CD4-positive, alpha-beta T cell (primary cell): ENCODE results near the gene LRRC8D. TPM values are rescaled to one million over a fixed set of nuclear protein-coding genes. Genes with fewer than 3 reads are reported as not detected.

Experiments
- ATAC-seq: fragments of 200-7000 bp; cut with Tn5 transposase; one replicate; pipeline ENCODE4 v1.10.0; 2022; ENCODE audit warnings: mild to moderate bottlenecking; ENCODE audit not compliant: poor library complexity
- CTCF ChIA-PET: fragments of 350-600 bp; sonication (Branson Sonifier 250); formaldehyde crosslinking; loops from one replicate; lab custom pipeline; 2021; ENCODE audit warnings: antibody characterized with exemption, inconsistent platforms; lab: Charles Lee
- POLR2A ChIA-PET: fragments of 350-600 bp; sonication (Branson Sonifier 250); formaldehyde crosslinking; loops from one replicate; lab custom pipeline; 2021; ENCODE audit warnings: antibody characterized with exemption, inconsistent platforms; lab: Charles Lee
- DNase-seq, 14 experiments: peaks; one replicate each; pipeline ENCODE4 v3.0.0-alpha.2; 2013 to 2020; ENCODE audit warnings: mixed read lengths in 2 of 14
- H3K27ac ChIP-seq, 2 donors: one replicate each; pipeline versions ENCODE4 v1.5.1 to v1.7.0; 2013; ENCODE audit warnings: low read length in 2 of 2, low read depth in 1 of 2, mild to moderate bottlenecking in 1 of 2
- H3K27me3 ChIP-seq, 2 experiments: 1 replicate in 1 of 2; 2 replicates in 1 of 2; pipeline versions ENCODE4 v1.6.1 to v1.7.0; 2013; ENCODE audit warnings: low read length in 2 of 2, control low read depth in 1 of 2, mild to moderate bottlenecking in 1 of 2, moderate library complexity in 1 of 2; ENCODE audit not compliant: insufficient read depth in 2 of 2, control insufficient read depth in 1 of 2
- H3K36me3 ChIP-seq: one replicate; pipeline ENCODE4 v1.6.1; 2013; ENCODE audit warnings: low read length, control low read depth; ENCODE audit not compliant: insufficient read depth
- H3K4me1 ChIP-seq: one replicate; pipeline ENCODE4 v1.6.1; 2013; ENCODE audit warnings: low read length, control low read depth; ENCODE audit not compliant: insufficient read depth
- H3K4me3 ChIP-seq: one replicate; pipeline ENCODE4 v1.5.1; 2013; ENCODE audit warnings: mild to moderate bottlenecking, low read length, moderate library complexity
- H3K9me3 ChIP-seq, 2 experiments: 1 replicate in 1 of 2; 2 replicates in 1 of 2; pipeline versions ENCODE4 v1.6.1 to v1.7.0; 2013; ENCODE audit warnings: low read length in 2 of 2, mild to moderate bottlenecking in 2 of 2, control low read depth in 1 of 2, moderate library complexity in 1 of 2; ENCODE audit not compliant: control insufficient read depth in 1 of 2, insufficient read depth in 1 of 2
- H3K27ac Mint-ChIP-seq: one replicate; pipeline ENCODE4 v1.8.0; 2020; ENCODE audit warnings: mixed read lengths
- H3K27me3 Mint-ChIP-seq: one replicate; pipeline ENCODE4 v1.8.0; 2021; ENCODE audit warnings: mixed read lengths
- H3K36me3 Mint-ChIP-seq: one replicate; pipeline ENCODE4 v1.8.0; 2021; ENCODE audit warnings: low read depth, mixed read lengths
- H3K4me1 Mint-ChIP-seq: one replicate; pipeline ENCODE4 v1.8.0; 2021; ENCODE audit warnings: low read depth, mixed read lengths
- H3K4me3 Mint-ChIP-seq: one replicate; pipeline ENCODE4 v1.8.0; 2020; ENCODE audit warnings: mild to moderate bottlenecking, mixed read lengths
- H3K9me3 Mint-ChIP-seq: one replicate; pipeline ENCODE4 v1.8.0; 2020; ENCODE audit warnings: mixed read lengths
- intact Hi-C, 2 experiments: fragments of 100-400 bp; cut with DNase I in 1 of 2; cut with micrococcal nuclease in 1 of 2; formaldehyde crosslinking; loops; one replicate each; pipeline versions ENCODE4 v1.15.1 to v1.9.0; 2023 to 2025; cut with DNase I, micrococcal nuclease
- total RNA-seq, 174 experiments: library from RNA in 2 of 174; stranded (reverse) in 2 of 174; gene quantifications; one replicate each; pipeline ENCODE4 v1.2.3 and lab custom pipeline; 2021 to 2026
- TF ChIP-seq, protein P1 (sequence below): fragments of 200-600 bp; IDR thresholded peaks from one replicate; pipeline ENCODE4 v1.8.0; 2022; ENCODE audit warnings: antibody characterized with exemption, mild to moderate bottlenecking

The LRRC8D gene
- total RNA-seq, 2 experiments from 2014 or later = 15.5 to 18.2 TPM

DNA sequence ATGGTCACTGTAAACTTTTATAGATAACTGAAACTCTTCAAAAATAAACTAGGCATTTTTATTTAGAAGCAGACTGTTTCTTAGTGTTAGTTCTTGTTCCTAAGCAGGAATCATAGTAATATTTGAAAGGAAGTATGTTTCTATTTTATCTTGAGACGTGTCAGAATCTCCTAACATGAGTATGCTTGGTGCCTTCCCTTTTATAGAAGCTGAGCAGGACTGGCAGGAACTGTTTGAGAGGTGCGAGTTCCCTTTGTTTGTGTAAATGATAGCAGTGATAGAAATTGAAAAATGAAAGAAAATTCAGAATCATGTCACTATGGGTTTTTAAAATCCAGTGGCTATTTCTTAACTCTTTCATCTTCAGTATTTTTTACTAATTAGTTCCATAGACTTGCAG, 56.9 kb downstream of the LRRC8D start:
- Mint-ChIP-seq H3K9me3 (no peaks in the 10 kb centered on the region), H3K27me3 (no peaks in the 10 kb centered on the region), H3K27ac (no peak overlapping the region), H3K4me1 (peaks cover 55% of the 10 kb centered on the region), H3K4me3 (no peak overlapping the region), H3K36me3 (peaks cover 45% of the 10 kb centered on the region)
- intact Hi-C loops = loop anchor here in 1 of 2 experiments (10.0 kb wide), 1 partner anchor 53 kb away; the partner anchor contains the start of gene LRRC8D
- Histone ChIP-seq H3K4me3 (no peak overlapping the region), H3K9me3 (peaks cover 0 to 4% of the 10 kb centered on the region in 2 experiments), H3K27me3 (no peaks in the 10 kb centered on the region), H3K4me1 (peaks cover 4% of the 10 kb centered on the region), H3K27ac (no peak overlapping the region), H3K36me3 (peaks cover 16% of the 10 kb centered on the region)
- ATAC-seq (no peak), DNase-seq (no peak)
- TF ChIP-seq, protein P1, sequence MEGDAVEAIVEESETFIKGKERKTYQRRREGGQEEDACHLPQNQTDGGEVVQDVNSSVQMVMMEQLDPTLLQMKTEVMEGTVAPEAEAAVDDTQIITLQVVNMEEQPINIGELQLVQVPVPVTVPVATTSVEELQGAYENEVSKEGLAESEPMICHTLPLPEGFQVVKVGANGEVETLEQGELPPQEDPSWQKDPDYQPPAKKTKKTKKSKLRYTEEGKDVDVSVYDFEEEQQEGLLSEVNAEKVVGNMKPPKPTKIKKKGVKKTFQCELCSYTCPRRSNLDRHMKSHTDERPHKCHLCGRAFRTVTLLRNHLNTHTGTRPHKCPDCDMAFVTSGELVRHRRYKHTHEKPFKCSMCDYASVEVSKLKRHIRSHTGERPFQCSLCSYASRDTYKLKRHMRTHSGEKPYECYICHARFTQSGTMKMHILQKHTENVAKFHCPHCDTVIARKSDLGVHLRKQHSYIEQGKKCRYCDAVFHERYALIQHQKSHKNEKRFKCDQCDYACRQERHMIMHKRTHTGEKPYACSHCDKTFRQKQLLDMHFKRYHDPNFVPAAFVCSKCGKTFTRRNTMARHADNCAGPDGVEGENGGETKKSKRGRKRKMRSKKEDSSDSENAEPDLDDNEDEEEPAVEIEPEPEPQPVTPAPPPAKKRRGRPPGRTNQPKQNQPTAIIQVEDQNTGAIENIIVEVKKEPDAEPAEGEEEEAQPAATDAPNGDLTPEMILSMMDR = no peak
- ChIA-PET CTCF (interaction anchor here (1.1 kb wide), 1 partner anchor 35 kb away, joined by 6 read pairs; no protein-coding TSS in a partner anchor), POLR2A (interaction anchor here (10.0 kb wide), 1 partner anchor 34 kb away, joined by 59 read pairs; no protein-coding TSS in a partner anchor)

DNA sequence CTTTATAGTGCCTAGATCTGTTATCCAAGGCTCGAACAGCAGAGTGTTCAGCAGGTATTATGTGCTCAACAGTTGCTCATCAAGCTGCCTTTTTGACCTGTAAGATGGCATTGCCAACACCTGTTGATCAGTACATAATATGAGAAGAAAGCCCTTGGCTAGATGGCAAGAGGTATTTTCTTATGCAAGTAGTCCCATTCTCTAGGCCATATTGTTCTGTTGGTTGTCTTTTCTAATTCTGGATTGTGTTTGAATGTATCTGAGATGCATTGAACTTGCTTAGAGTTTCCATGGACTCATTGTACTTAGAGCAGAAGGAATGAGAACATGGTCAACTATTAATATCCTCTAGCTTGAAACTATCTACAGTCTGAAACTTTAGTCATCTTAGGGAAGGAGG, 57.4 kb downstream of the LRRC8D start:
- Mint-ChIP-seq H3K4me1 (peaks cover 56% of the 10 kb centered on the region), H3K36me3 (peaks cover 49% of the 10 kb centered on the region), H3K4me3 (no peak overlapping the region), H3K9me3 (no peaks in the 10 kb centered on the region), H3K27me3 (no peaks in the 10 kb centered on the region), H3K27ac (no peak overlapping the region)
- H3K4me3 ChIP-seq = no peak overlapping the region
- intact Hi-C loops = loop anchor here in 1 of 2 experiments (10.0 kb wide), 1 partner anchor 53 kb away; the partner anchor contains the start of gene LRRC8D
- H3K9me3 ChIP-seq = peaks cover 0 to 4% of the 10 kb centered on the region in 2 experiments
- ATAC-seq = no peak
- DNase-seq = no peak
- H3K4me1 ChIP-seq = peaks cover 4% of the 10 kb centered on the region
- peaks cover 17% of the 10 kb centered on the region for H3K36me3 ChIP-seq
- no peak overlapping the region for H3K27ac ChIP-seq
- ChIA-PET CTCF (no interaction called here), POLR2A (interaction anchor here (1.3 to 10.0 kb wide), 3 partner anchors 7 to 35 kb away, joined by 3 to 59 read pairs (median 4); no protein-coding TSS in a partner anchor)
- H3K27me3 ChIP-seq = no peaks in the 10 kb centered on the region
- TF ChIP-seq, protein P1 = no peak

DNA sequence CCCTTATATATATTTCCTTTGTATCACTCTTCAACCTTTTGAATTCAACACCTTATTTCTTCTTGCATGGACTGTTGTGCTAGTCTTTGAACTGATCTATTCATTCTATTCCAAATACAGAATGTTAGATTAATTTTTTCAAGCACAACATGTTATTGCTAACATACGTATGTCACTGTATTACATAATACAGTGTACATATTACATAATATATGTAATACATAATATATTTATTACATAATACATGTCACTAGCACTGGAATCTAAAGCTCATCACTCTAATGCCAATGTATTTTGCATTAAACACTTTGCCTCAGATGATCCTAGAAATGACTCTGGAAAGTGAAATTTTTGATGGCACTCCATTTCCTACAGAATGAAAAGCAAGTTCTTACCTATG, 59.8 kb downstream of the LRRC8D start:
- peaks cover 22% of the 10 kb centered on the region for H3K36me3 ChIP-seq
- ATAC-seq (no peak), DNase-seq (no peak)
- no peak overlapping the region for H3K4me3 ChIP-seq
- H3K4me1 ChIP-seq = peaks cover 4% of the 10 kb centered on the region
- H3K27ac Mint-ChIP-seq = no peak overlapping the region
- no peak overlapping the region for H3K4me3 Mint-ChIP-seq
- CTCF ChIA-PET = interaction anchor here (1.9 kb wide), 1 partner anchor 76 kb away, joined by 6 read pairs; no protein-coding TSS in a partner anchor
- peaks cover 51% of the 10 kb centered on the region for H3K36me3 Mint-ChIP-seq
- peaks cover 0 to 4% of the 10 kb centered on the region in 2 experiments for H3K9me3 ChIP-seq
- H3K27me3 Mint-ChIP-seq = no peaks in the 10 kb centered on the region
- no peaks in the 10 kb centered on the region for H3K27me3 ChIP-seq
- H3K4me1 Mint-ChIP-seq = peaks cover 51% of the 10 kb centered on the region
- TF ChIP-seq, protein P1 = no peak
- POLR2A ChIA-PET = interaction anchor here (1.8 to 3.0 kb wide), 2 partner anchors 10 to 37 kb away, joined by 5 to 9 read pairs; no protein-coding TSS in a partner anchor
- H3K27ac ChIP-seq = no peak overlapping the region
- intact Hi-C loops = no loop called here
- no peaks in the 10 kb centered on the region for H3K9me3 Mint-ChIP-seq
